Calu3 (cell line): ENCODE measurements around the gene FREY1. TPM values are rescaled to one million over a fixed set of nuclear protein-coding genes. Genes with fewer than 3 reads are reported as not detected.

ENCODE experiments used
- BruUV-seq: library from RNA; stranded (reverse); fragments of 400-500 nt; replicated peaks from 2 replicates; lab custom pipeline; 2021; lab: Mats Ljungman, UMichigan
- CTCF ChIA-PET: fragments of 300-600 bp; sonication (Branson Sonifier 250); formaldehyde crosslinking; loops from one replicate; lab custom pipeline; 2022; ENCODE audit warnings: antibody characterized with exemption; lab: Charles Lee
- DNase-seq: peaks from one replicate; pipeline ENCODE4 v3.0.0; 2022
- H3K27ac Mint-ChIP-seq: one replicate; pipeline ENCODE4 v1.8.0; 2022; ENCODE audit warnings: mixed read lengths; ENCODE audit not compliant: unreplicated experiment
- H3K27me3 Mint-ChIP-seq: one replicate; pipeline ENCODE4 v1.8.0; 2022; ENCODE audit warnings: mixed read lengths; ENCODE audit not compliant: unreplicated experiment
- H3K36me3 Mint-ChIP-seq: one replicate; pipeline ENCODE4 v1.8.0; 2022; ENCODE audit warnings: mild to moderate bottlenecking, moderate library complexity, mixed read lengths; ENCODE audit not compliant: insufficient read depth, unreplicated experiment
- H3K4me1 Mint-ChIP-seq: one replicate; pipeline ENCODE4 v1.8.0; 2022; ENCODE audit warnings: mild to moderate bottlenecking, low read depth, mixed read lengths; ENCODE audit not compliant: unreplicated experiment
- H3K4me3 Mint-ChIP-seq: one replicate; pipeline ENCODE4 v1.8.0; 2022; ENCODE audit warnings: mild to moderate bottlenecking, low read depth, moderate library complexity, mixed read lengths; ENCODE audit not compliant: unreplicated experiment
- H3K9me3 Mint-ChIP-seq: one replicate; pipeline ENCODE4 v1.8.0; 2022; ENCODE audit warnings: low read depth, mixed read lengths; ENCODE audit not compliant: unreplicated experiment
- CTCF ChIP-seq: fragments of 200-600 bp; IDR thresholded peaks from one replicate; pipeline ENCODE4 v1.8.0; 2022; ENCODE audit warnings: antibody characterized with exemption; ENCODE audit not compliant: unreplicated experiment
- intact Hi-C: fragments of 100-400 bp; cut with micrococcal nuclease; formaldehyde crosslinking; loops from one replicate; pipeline ENCODE4 v1.10.0; 2022; ENCODE audit not compliant: unreplicated experiment
- total RNA-seq: library from RNA; stranded (reverse); gene quantifications from 2 replicates; pipeline ENCODE4 v1.2.3, GENCODE V29; 2022

FREY1 gene
- total RNA-seq, 1 experiment from 2014 or later: 0.99 TPM

- H3K4me3 Mint-ChIP-seq: no peak overlapping the region
- peaks cover 6% of the 10 kb centered on the region for H3K36me3 Mint-ChIP-seq
- H3K27me3 Mint-ChIP-seq: no peaks in the 10 kb centered on the region
- CTCF ChIA-PET: no interaction called here
- H3K9me3 Mint-ChIP-seq: no peaks in the 10 kb centered on the region
- no peak overlapping the region for H3K27ac Mint-ChIP-seq
- intact Hi-C loops: no loop called here
- no peak for TF ChIP-seq CTCF
- H3K4me1 Mint-ChIP-seq: no peaks in the 10 kb centered on the region
- no peak for DNase-seq
- BruUV-seq: no TSS peak
Observed at GRCh38 chr11:45857961-45858474, 49.1 kb downstream of the FREY1 start.

Other genes starting within 250 kb of the FREY1 start
- not detected in 2 replicates for gene CHST1, start 241.6 kb downstream of the FREY1 start, total RNA-seq
- 18.1 and 20.5 TPM in 2 replicates for gene SLC35C1, start 102.1 kb downstream of the FREY1 start, total RNA-seq
- 14.9 and 16.1 TPM in 2 replicates for gene CRY2, start 59.8 kb downstream of the FREY1 start, total RNA-seq
- gene MAPK8IP1, start 21.6 kb downstream of the FREY1 start, total RNA-seq: 4.1 and 4.9 TPM in 2 replicates
- 32.9 and 34.5 TPM in 2 replicates for gene PEX16, start 10.6 kb upstream of the FREY1 start, total RNA-seq
- gene LARGE2, start 15.4 kb upstream of the FREY1 start, total RNA-seq: 30.1 and 33.9 TPM in 2 replicates
- 18.8 and 20.5 TPM in 2 replicates for gene PHF21A, start 214.2 kb upstream of the FREY1 start, total RNA-seq